Peyer's patch (tissue), 4 donors: ENCODE data around the gene SP6.

Experiments used
- CTCF ChIP-seq, 6 experiments: fragments of 450-650 bp in 4 of 6; fragments of 200-600 bp in 2 of 6; sonication (generic) in 1 of 6; IDR thresholded peaks; one replicate each; pipeline ENCODE4 v1.5.1; 2017 to 2019; ENCODE audit warnings: antibody characterized with exemption in 6 of 6, mild to moderate bottlenecking in 3 of 6, moderate library complexity in 1 of 6
- POLR2A ChIP-seq, 2 donors: fragments of 450-650 bp; IDR thresholded peaks; one replicate each; pipeline ENCODE4 v1.5.1; 2017; ENCODE audit warnings: antibody characterized with exemption in 2 of 2, mild to moderate bottlenecking in 2 of 2, moderate library complexity in 2 of 2

GRCh38 chr17:47879776-47880454 is 29.0 kb upstream of the SP6 start:
- no peak for TF ChIP-seq CTCF (IDR thresholded peaks at IDR 0.05)
- TF ChIP-seq POLR2A (IDR thresholded peaks at IDR 0.05): no peak
